ENCODE measurements around the gene DENND5A.

The DENND5A gene

GRCh38 chr11:9277176-9277575 lies 12.0 kb upstream of the DENND5A start:
- peaks cover 2% of the 10 kb centered on the region for H3K36me3 ChIP-seq (replicated peaks)
- no peak for DNase-seq
- H3K4me3 ChIP-seq (ENCODE audit: low read depth, low read length), result no peak overlapping the region
- in situ Hi-C loops (cut with HindIII; ENCODE audit: low pct_ligation_motif_present, low sequenced_read_pairs), result no loop called here
- no peak overlapping the region for H3K27ac ChIP-seq
- TF ChIP-seq, protein P1, sequence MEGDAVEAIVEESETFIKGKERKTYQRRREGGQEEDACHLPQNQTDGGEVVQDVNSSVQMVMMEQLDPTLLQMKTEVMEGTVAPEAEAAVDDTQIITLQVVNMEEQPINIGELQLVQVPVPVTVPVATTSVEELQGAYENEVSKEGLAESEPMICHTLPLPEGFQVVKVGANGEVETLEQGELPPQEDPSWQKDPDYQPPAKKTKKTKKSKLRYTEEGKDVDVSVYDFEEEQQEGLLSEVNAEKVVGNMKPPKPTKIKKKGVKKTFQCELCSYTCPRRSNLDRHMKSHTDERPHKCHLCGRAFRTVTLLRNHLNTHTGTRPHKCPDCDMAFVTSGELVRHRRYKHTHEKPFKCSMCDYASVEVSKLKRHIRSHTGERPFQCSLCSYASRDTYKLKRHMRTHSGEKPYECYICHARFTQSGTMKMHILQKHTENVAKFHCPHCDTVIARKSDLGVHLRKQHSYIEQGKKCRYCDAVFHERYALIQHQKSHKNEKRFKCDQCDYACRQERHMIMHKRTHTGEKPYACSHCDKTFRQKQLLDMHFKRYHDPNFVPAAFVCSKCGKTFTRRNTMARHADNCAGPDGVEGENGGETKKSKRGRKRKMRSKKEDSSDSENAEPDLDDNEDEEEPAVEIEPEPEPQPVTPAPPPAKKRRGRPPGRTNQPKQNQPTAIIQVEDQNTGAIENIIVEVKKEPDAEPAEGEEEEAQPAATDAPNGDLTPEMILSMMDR (IDR thresholded peaks at IDR 0.05; ENCODE audit: low read depth, low read length, missing control alignments), result no peak
- no peaks in the 10 kb centered on the region for H3K27me3 ChIP-seq (replicated peaks)

DNA sequence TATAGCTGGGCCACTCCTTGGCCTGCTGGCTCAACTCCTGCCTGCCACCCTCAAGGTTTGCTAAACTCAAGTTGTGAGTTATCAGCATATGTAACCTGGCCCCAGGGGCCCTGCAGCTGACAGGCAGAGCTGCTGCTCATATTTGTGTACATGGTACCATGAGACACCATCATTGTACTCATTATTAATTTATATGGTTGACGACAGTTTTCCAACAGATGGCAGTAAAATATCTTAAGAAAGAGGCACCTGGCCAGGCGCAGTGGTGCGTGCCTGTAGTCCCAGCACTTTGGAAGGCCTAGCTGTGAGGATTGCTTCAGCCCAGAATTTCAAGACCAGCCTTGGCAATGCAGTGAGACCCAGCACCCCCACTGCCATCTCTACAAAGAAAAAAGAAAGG lies 11.4 kb upstream of the DENND5A start:
- no peak overlapping the region for H3K27ac ChIP-seq
- in situ Hi-C loops (cut with HindIII; ENCODE audit: low pct_ligation_motif_present, low sequenced_read_pairs), result no loop called here
- no peak overlapping the region for H3K4me3 ChIP-seq (ENCODE audit: low read depth, low read length)
- DNase-seq, result no peak
- peaks cover 2% of the 10 kb centered on the region for H3K36me3 ChIP-seq (replicated peaks)
- no peaks in the 10 kb centered on the region for H3K27me3 ChIP-seq (replicated peaks)
- TF ChIP-seq, protein P1 (IDR thresholded peaks at IDR 0.05; ENCODE audit: low read depth, low read length, missing control alignments), result no peak

GRCh38 chr11:9274499-9275258 lies 9.5 kb upstream of the DENND5A start:
- H3K27me3 ChIP-seq (replicated peaks), result no peaks in the 10 kb centered on the region
- TF ChIP-seq, protein P1 (IDR thresholded peaks at IDR 0.05; ENCODE audit: low read depth, low read length, missing control alignments), result no peak
- in situ Hi-C loops (cut with HindIII; ENCODE audit: low pct_ligation_motif_present, low sequenced_read_pairs), result no loop called here
- no peak overlapping the region for H3K4me3 ChIP-seq (ENCODE audit: low read depth, low read length)
- DNase-seq, result no peak
- H3K36me3 ChIP-seq (replicated peaks), result peaks cover under 1% of the 10 kb centered on the region
- no peak overlapping the region for H3K27ac ChIP-seq

DNA sequence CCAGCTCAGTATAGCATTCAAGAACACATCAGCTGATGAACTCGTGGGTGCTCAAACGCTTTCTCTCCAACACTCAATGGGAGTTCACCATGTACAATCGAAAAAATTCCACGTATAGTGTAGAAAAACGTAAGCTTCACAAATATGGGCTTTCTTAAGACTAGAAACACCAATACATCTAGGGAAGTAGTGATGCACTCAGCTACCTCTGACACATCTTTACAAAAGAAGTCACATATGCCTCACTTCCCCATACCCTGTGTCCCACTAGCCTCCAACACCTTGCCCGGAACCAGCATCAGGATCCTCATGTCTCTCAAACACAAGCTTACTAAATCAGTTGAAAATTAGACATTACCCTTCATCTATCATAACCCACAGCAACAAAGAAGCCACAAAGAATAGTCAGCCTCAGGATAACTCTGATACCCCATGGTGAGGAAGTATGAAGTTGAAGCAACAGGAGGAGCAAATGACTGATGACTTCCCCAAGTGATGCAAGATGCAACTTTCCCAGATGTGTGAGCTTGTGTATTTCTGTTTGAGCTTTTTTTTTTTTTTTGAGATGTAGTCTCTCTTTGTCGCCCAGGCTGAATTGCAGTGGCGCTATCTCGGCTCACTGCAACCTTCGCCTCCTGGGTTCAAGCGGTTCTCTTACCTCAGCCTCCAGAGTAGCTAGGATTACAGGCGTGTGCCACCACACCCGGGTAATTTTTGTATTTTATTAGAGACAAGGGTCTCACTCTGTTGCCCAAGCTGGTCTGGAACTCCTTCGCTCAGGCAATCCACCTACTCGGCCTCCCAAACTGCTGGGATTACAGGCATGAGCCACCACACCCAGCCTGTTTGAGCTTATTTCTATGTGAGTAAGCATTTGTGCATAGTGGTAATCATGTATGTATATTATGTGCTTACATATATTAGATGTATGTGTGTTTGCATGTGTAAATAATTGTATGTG lies 8.5 kb upstream of the DENND5A start:
- TF ChIP-seq, protein P1 (IDR thresholded peaks at IDR 0.05; ENCODE audit: low read depth, low read length, missing control alignments), result no peak
- no peak overlapping the region for H3K4me3 ChIP-seq (ENCODE audit: low read depth, low read length)
- no peaks in the 10 kb centered on the region for H3K36me3 ChIP-seq (replicated peaks)
- no peak for DNase-seq
- in situ Hi-C loops (cut with HindIII; ENCODE audit: low pct_ligation_motif_present, low sequenced_read_pairs), result no loop called here
- H3K27ac ChIP-seq, result no peak overlapping the region
- H3K27me3 ChIP-seq (replicated peaks), result no peaks in the 10 kb centered on the region

- in situ Hi-C loops (cut with HindIII; ENCODE audit: low pct_ligation_motif_present, low sequenced_read_pairs), result no loop called here
- no peaks in the 10 kb centered on the region for H3K36me3 ChIP-seq (replicated peaks)
- H3K4me3 ChIP-seq (ENCODE audit: low read depth, low read length), result no peak overlapping the region
- H3K27me3 ChIP-seq (replicated peaks), result no peaks in the 10 kb centered on the region
- TF ChIP-seq, protein P1 (IDR thresholded peaks at IDR 0.05; ENCODE audit: low read depth, low read length, missing control alignments), result no peak
- DNase-seq, result no peak
- H3K27ac ChIP-seq, result no peak overlapping the region
These were observed 4.4 kb upstream of the DENND5A start for GRCh38 chr11:9269492-9270013.

Data from brain microvascular endothelial cell (primary cell).